GM18502 (cell line): ENCODE results near the gene FGF2.
"Not testable (repeated sequence)": the region's sequence is repeated elsewhere in the genome, so short reads cannot be mapped to it uniquely, and the experiment has no call there.

Experiments
- ATAC-seq: cut with Tn5 transposase; IDR thresholded peaks from one replicate; pipeline ENCODE4 v1.9.1; 2021; ENCODE audit warnings: mild to moderate bottlenecking; ENCODE audit not compliant: unreplicated experiment, poor library complexity

FGF2 gene

DNA sequence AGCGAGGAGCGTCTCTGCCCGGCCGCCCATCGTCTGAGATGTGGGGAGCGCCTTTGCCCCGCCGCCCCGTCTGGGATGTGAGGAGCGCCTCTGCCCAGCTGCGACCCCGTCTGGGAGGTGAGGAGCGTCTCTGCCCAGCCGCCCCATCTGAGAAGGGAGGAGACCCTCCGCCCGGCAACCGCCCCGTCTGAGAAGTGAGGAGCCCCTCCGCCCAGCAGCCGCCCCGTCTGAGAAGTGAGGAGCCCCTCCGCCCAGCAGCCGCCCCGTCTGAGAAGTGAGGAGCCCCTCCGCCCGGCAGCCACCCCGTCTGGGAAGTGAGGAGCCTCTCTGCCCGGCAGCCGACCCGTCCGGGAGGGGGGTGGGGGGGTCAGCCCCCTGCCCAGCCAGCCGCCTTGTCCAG is 14.8 kb upstream of the FGF2 start:
- not testable (repeated sequence) for ATAC-seq

DNA sequence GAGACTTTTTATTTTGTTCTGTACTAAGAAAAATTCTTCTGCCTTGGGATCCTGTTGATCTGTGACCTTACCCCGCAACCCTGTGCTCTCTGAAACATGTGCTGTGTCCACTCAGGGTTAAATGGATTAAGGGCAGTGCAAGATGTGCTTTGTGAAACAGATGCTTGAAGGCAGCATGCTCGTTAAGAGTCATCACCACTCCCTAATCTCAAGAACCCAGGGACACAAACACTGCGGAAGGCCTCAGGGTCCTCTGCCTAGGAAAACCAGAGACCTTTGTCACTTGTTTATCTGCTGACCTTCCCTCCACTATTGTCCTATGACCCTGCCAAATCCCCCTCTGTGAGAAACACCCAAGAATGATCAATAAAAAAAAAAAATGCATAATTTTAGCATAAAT is 13.8 kb upstream of the FGF2 start:
- ATAC-seq, result not testable (repeated sequence)

DNA sequence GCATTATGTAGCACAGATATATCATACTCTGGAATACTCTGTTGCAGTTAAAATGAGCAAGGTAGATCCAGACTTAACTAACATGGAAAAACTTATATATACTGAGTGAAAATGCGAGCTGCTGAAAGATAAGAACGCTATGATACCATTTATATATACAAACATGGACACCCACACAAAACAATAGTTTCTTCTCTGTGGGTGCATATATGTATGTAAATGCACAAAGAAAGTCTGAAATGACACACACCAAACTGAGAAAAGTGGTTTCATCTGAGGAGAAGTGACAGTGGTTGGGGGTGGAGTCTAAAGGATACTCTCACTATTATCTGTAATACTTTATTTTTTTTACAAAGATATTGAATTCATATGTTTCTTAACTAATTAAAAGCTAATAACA is 12.2 kb upstream of the FGF2 start:
- peak; percentile 99 for ATAC-seq

DNA sequence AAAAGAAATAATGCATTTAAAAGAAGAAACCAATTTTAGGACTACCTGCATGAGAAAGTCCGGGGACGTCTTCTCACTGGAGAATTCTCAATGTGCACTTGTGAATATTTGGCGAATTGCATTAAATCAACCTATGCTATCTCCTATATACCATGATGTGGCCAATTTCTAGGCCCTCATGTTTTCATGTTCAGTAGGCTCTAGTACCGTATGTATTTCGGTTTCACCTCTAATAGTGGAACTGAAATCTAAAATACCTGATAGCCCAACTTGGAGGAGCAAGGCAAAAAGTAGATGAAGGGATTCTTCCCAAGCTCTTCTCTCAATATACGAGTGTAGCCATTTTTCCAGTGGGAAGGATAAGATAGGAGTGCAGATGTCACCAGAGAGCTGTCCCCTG is 11.4 kb upstream of the FGF2 start:
- no peak for ATAC-seq

DNA sequence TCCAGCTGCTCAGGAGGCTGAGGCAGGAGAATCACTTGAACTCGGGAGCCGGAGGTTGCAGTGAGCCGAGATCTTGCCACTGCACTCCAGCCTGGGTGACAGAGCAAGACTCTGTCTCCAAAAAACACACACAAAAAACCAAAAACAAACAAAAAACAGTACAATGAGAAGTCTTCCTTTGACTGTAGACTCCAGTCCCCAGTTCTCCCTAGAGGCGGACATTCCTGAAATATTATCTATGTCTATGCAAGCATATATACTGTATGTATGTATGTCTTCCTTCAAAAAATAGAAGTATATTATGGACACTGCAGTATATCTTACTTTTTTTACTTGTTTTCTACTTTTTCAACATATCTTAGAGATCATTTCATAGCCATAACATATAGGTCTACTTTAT is 10.2 kb upstream of the FGF2 start:
- ATAC-seq, result no peak

DNA sequence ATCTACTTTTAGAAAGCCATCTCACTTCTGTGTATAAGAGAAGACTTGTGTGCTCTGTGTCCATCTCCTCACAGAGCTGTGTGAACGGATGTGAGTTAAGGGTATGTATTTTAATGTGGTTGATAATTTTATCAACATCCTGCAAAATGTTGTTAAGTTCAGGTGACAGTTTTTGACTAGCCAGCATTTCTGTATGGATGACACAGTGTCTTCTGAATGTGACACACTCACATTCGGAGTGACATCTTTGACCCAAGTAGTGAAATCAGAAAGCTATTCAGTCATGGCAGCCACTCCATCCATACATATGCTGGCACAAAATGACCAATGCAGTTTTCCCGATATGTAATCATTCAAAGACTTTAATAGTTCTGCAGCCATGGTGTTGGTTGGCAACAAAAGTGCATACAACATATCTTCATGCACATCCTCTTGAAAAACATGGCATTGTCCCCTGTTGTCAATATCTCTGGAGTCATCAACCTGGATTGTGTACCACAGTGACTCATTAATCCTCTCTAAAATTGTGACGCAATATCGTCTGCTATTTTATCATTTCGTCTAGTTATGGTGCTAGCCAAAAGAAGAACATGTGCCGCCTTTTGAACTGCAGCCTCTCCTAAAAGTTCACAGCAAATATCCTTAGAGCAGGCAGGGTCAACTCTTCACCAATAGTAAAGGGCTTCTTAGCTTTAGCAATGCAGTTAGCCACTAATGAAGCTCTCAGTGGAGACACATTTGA is 6.8 kb upstream of the FGF2 start:
- no peak for ATAC-seq

DNA sequence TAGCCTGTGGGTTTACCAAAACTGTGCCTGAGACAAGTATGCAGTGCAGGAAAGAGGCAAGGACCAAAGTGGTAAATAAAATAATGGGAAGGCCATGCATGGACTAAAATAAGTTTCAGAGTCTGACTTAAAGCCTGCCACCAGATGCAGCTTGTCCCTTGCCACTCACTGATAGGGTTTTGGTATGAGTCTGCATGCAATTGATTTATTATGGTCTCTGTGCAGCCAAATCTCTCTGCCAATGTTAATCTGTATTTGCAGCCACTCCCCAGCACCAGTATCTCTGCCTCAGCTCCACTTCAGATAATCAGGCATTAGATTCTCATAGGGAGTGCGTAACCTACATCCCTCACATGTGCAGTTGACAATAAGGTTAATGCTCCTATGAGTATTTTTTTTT is 5.5 kb upstream of the FGF2 start:
- ATAC-seq, result no peak

DNA sequence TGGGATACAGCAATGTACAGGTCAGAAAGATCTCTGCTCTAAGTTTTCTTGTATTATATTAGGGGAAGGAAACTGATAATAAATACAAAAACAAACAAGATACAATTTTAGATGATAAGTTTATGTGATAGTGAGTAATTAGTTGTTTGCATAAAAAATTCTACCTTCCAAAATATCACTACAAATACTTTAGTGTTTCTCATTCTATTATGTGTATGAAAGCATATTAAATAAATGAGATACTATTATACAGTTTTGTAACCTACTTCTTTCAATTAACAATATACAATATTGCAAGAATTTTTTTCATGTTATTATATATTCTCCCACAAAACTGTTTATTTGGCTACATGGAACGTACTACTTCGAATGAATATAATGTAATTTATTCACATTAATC is 4.2 kb upstream of the FGF2 start:
- no peak for ATAC-seq

DNA sequence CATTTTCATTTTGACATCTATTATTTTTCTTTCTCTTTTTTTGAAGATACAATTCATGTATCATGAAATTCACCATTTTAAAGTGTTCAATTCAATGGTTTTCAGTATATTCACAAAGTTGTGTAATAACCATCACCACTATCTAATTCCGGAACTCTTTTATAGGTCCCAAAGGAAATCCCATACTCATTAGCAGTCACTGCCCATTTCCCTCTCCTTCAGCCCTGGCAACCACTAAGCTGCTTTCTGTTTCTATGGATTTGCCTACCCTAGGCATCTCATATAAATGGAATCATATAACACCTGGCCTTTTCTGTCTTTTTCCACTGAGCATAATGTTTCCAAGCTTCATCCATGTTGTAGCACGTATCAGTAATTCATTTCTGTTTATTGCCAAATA is 3.2 kb upstream of the FGF2 start:
- ATAC-seq, result no peak

DNA sequence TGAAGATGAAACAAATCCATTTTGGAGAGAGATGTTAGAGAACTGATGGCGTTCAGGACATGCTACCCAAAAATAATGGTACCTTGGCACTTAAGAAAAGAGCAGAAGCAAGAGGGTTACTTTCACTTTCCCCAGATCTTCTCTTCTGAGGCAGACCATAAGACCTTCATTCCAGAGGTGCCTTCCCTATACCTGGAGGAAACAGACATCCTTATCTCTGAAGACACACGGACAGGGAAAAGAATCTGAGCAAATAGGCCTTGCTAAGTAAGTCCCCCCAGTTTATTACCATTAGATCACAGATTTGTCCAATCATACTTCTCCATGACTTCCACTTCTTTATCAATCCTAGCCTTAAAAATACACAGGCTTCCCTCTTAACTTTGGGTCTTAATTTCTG is 2.0 kb upstream of the FGF2 start:
- ATAC-seq, result no peak

DNA sequence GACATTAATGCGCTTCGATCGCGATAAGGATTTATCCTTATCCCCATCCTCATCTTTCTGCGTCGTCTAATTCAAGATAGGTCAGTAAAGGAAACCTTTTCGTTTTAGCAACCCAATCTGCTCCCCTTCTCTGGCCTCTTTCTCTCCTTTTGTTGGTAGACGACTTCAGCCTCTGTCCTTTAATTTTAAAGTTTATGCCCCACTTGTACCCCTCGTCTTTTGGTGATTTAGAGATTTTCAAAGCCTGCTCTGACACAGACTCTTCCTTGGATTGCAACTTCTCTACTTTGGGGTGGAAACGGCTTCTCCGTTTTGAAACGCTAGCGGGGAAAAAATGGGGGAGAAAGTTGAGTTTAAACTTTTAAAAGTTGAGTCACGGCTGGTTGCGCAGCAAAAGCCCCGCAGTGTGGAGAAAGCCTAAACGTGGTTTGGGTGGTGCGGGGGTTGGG is 528 bp upstream of the FGF2 start:
- no peak for ATAC-seq

DNA sequence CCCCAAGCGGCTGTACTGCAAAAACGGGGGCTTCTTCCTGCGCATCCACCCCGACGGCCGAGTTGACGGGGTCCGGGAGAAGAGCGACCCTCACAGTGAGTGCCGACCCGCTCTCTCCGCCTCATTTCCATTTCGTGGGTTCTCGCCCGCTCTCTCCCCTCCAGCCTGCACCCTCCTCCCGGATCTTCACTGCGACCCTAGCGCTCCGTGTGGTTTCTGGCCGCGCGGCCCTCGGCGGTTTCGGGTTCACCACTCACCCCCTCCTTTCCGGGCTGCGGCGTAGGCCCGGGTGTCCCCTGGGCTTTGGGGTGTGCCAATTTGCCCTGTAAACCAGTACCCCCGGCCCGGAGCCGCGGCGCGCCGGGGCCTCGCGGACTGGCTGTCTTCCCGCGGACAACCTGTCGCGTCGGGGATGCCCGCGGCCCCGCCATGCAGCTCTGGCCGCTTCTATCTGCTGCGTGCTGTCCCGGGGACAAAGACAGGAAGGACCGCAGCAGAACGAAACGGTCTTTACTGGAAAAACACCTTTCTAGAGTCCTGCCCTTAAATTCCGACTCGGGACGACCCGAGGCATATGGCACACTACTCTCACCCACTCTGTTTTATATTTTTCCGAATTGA is 737 bp downstream of the FGF2 start:
- ATAC-seq, result peak; percentile 54

DNA sequence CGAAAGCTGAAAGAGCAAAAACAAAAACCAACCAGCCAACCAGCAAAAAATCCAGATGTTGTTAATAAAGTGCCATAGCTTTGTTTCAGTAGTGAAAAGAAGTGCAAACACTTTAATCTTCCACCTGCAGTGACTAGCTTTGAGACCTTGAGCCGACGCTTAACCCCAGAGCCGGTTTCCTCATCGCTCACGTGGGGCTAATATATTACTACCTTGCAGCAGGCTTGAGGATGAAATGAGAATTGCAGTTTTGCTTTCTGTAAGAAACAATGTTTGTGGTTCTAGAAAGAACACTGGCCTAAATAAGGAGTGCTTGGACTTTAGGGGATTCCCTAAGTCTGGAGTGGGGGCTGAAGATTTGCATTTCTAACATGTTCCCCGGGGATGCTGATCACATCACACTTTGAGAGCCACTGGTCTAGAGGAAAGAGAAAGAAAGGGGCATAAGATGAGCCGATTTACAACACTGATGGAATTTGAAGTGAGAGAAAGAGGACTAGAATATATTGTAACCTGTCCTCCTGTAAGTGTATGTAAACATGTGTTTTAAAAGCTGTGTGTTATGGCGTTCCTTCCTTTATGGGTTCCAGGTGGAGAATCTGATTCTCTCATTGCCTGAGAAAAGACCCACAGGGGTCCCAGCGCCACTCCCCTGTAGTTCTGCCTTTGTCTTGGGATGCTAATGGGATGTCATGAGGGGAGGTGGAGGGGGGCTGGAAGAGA is 1.4 kb downstream of the FGF2 start:
- ATAC-seq, result peak; percentile 91

DNA sequence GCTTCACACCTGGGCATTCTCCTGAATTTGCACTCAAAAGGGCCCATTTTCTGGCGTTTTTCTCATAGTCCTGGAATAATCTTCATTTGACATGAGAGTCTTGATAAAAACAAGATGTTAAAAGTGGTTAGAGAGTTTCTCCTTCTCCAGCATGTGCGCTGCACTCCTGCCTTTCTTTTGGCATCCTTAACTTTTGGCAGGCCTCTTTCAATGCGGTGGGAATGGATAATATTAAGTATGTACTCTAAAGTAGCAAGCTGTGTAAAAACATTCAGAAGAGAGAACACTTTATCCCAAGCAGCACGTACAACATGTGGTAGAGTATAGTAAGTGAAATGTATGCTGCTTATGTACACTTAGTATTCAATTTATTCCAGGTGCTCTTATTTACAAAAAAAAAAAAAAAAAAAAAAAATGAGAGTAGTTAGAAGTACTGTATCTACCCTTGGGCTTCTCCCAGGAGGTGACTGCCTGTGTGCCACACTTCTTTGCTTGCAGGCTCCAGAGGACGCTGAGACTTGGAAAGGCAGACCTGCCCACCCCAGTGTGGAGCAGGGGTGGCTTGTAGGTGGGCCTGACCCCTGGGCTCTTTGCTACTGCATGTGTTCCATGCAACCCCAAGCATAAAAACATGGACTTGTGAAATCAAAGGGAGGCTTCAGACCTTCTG is 3.9 kb downstream of the FGF2 start:
- no peak for ATAC-seq

DNA sequence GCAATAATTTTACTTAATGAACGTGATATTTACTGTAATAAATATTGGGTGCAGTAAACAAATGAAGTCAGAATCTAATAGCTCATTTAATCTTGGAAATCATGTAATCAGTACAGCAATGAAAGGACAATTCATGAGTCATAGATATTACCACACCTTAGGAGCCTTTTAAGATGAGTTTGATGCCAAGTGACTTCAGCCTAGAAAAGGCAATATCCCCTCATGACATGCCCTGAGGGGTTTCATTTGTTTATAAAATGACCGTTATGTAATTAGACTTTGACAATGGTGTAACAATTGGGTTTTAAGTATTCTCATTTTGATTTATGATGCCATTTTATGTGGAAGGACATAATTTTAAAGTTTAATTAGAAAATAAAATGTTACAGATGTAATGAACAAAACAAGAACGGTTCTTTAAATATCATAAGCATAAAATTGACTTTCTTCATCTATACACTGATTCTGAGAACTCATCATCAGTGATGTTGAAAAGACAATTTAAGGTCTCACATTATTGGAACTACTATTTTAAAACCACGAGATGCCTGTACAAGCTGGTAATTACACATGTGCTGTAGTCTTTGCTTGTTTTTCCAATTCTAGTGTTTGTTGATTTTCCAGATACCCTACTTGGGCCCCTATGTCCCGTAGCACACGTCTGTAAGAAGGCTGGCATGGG is 5.0 kb downstream of the FGF2 start:
- no peak for ATAC-seq

DNA sequence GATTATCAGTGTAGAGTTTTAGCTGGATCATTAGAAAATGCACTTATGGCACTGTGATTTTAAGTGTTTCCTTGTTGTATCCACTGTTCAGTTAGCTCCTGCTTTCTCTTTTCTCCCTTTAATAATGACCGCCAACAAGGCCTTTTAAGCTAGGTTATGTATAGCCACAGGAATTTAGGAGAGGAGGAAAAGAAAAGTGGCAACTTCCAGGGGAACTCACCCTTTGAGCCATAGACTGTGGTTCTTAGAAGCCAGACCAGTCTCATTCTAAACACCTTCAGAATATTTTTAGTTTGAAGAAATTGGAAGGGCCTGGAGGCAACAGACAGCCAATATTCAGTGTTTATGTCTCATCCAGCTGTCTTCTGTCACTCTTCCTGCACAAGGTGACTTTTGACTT is 6.1 kb downstream of the FGF2 start:
- no peak for ATAC-seq

DNA sequence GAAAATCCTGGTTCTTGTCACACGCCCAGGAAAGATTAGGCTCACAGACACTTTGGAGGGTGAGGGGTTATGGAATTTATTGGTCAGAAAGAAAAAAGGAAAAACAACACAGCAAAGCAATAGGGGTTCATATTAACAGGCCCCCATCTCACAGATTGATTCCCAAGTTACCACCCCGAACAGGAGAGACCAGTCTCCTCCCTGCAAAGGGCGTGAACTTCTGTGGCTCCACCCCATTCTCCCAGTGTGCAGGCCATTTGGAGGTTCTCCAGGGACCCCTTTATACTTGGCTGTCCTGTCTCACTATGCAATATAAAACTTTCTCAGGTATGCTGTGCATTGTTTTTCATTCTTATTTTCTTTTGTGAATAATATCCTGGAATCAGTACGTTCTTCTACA is 7.4 kb downstream of the FGF2 start:
- no peak for ATAC-seq

DNA sequence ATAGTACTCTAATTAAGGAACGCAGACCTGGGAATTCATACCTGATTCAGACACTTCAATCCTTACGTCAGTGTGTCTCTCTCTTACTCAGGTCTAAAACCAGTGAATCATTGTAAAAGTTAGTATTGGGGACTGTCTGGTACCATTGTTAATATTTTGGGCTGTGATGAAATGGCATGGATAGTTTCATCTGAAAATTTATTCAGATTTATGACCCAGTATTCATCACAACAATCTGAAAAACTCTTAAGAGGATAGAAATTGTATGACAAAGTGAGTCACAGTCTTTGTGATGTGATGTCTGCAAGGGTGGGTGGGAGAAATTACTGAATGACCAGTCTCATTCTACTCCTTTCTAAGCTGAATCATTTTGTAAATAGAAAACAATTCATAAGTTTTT is 10.3 kb downstream of the FGF2 start:
- ATAC-seq, result no peak

DNA sequence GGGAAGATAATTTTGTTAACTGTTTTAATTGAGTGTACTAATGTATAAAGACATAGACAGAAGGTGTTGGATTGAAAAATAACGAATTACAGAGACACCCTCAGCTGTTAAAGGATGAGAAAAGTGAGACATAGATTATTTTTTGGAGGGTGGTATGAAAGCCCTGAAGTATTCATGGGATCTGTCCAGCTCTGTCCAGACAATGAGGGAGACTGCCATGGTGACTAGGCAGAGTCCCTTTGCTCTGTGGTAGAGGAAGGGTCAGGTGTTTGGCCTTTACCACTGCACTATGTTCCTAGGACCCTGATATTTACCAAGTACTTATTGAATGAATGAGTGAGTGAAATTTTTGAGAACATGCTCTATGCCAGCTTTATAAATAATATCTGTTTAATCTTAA is 11.4 kb downstream of the FGF2 start:
- no peak for ATAC-seq

DNA sequence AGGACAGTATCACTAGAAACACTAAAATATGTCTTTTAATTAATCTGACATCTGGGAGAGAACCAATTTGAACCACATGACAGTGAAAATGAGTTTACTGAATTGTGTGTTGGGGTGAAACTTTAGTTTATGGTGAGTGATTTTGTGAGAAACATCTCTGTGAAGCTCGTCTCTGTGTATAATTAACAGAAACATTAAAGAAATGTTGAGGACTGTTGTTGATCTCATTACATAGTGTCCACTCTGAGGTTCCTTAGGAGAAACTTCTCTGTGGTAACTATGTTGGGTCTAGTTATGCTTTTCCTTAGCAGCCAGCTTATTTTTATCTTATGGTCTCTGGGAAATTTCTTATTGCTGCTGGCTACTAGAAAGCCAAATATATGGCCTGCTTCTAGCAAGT is 15.8 kb downstream of the FGF2 start:
- ATAC-seq, result no peak
